Measurements from ENCODE around the gene CLEC9A.

- TF ChIP-seq POLR2A (IDR thresholded peaks at IDR 0.05; ENCODE audit: extremely low read depth, insufficient read length), result no peak
- TF ChIP-seq, protein P1, sequence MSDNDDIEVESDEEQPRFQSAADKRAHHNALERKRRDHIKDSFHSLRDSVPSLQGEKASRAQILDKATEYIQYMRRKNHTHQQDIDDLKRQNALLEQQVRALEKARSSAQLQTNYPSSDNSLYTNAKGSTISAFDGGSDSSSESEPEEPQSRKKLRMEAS (IDR thresholded peaks at IDR 0.05; ENCODE audit: low read depth, low read length), result no peak
- no peak for TF ChIP-seq CTCF (IDR thresholded peaks at IDR 0.05; ENCODE audit: low read depth, low read length)
These were observed 38.2 kb upstream of the CLEC9A start for GRCh38 chr12:9992296-9992695.
